Stimulated activated CD8-positive, alpha-beta memory T cell treated with anti-CD3 and anti-CD28 coated beads, Interleukin-12 subunit alpha, Interleukin-12 subunit beta, amount 100 ng/mL, for 1 hour (primary cell): ENCODE results near the gene CHN1.

Source experiments
- DNase-seq: peaks from one replicate; pipeline ENCODE4 v3.0.0-alpha.2; 2020; ENCODE audit warnings: low read depth

Gene CHN1

DNA sequence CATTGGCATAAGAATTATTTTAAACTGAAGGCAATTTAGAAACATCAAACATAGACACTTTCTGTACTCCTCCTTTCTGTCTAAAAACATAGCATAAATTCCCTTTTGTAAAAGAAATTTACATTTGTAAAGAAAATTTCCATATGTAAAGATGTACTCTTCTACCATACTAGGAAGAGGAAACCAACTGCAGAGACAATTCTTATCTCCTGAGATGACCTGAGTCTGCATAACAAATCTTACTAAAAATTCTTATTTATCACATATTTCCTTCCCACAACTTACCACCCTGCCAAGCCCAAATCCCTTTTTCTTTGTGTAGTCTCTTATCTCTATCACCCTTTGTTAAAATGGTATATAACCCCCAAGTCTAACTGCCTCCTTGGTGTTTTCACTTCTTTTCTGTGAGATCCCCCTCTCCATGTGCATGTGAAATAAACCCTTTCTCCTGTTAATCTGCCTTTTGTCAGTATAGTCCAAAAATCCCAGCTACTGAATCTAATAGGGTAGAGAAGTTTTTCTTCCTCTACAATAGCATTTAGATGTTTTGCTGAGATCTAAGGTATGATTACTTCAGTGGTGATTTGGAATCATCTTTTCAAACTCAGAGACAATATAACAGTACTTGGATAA, 81.0 kb downstream of the CHN1 start:
- no peak for DNase-seq

DNA sequence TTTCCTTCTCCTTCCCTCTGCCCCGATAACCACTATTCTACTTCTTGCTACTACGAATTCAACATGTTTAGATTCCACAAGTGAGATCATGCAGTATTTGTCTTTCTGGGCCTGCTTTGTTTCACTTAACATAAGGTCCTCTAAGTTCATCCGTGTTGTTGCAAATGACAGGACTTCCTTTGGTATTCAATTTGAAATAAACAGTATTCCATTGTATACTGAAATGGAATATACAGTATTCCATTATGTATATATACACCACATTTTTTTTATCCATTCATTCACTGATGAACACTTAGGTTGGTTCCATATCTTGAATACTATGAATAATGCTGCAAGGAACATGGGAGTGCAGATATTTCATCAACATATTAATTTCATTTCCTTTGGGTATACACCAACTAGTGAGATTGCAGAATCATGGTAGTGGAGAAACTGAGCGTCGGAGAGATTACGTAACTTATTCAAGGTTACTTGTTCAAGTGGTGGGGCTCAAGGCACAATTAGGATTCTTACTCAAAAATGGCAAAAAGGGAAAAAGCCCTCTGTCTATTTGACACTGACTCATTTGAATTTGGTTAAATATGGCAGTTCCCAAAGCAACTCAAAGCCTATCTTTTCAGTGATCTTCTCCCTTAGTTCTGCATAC, 85.1 kb downstream of the CHN1 start:
- DNase-seq: no peak

DNA sequence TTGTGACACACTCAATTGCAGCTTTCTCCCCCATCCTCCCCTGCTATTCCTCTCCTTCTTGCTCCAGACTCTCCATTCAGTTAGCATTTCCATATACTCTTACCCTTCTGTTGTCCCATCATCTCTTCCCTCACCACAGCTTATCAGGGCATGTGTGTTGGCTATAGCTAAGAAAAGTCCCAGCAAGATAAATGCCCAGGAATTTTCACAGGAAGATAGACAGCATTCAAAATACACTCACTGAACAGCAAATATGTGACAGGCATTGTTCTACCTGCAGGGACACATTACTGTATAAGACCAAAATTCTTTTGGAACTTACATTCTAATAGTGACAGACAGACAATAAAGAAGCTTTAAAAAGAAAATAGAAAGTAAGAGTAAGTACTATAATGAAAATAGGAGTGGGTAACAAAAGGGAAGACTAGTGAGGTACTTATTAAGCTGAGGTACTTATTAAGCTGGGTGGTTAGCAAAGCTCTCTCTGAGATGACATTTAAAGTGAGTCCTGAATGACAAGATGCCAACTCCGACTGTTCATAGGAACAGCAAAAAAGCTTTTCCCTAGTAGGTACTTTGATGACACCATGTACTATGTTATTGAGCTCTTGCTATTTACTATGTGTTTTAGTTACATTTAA, 86.2 kb downstream of the CHN1 start:
- DNase-seq: no peak

DNA sequence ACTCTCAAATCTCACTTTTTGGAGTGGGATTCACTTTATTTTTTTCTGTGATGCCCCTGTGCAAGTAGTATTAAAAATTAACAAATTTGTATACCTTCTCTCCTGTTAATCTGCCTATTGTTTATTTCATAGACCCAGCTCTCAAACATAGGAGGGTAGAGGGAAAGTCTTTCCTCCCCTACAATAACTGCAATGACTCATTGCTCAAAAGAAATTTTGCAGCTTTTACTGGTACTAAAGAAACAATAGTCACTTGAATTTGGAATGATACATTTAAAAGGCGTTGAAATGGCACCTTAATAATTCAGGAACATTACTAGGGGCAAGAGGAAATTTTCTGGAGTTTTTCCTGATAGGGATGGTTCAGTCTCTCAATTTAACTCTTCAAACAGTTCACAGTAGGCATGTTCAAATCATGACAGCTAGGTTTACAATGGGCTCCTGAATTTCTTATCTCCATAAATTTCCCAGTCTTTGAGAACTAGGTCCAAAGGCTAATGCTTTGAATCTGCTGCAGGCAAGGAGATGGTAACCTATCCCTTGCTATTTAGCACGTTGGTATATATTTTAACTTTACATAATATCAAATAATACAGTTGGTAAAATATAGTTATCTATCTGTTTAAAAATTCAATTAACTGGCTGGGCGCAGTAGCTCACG, 88.8 kb downstream of the CHN1 start:
- DNase-seq: no peak

DNA sequence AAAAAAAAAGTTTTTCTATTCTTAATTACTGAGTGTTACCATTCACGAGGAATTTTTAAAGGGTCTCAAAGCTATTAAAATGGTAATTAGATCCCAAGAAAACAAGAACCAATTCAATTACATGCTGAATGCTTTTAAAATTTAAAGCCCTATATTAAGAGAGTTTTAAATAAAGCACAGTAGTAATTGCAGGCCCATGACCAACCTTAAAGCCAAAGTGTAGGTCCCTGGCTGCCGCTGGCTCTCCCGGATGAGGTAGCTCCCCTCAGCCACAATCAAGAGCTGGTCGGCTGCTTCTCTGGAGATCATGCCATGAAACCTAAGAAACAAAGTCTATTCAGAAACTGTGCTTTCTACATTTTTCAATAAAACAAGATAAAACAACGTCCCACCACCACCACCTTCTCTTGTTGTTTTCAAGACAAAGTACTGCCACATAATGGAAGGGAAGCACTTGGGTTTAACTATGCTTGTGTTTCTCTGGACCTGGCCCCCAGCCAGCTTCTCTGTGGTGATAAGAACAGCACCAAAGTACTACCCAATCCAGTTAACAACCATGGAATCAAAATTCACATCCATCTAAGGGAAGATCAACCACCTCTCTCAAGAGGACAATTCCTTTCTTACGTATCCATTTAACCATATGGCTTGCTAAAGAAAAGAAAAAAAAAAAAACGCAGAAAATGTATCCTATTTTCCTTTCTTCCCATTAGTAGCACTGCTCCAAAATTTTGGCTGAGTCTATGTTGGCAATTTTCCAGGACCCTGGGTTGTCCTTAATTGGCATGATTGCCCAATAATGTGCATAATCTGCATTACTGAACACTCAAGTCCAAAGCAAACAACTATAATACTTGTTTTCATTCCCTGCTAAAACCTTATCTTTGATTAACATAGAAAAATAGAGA, 90.1 kb downstream of the CHN1 start:
- DNase-seq: no peak

DNA sequence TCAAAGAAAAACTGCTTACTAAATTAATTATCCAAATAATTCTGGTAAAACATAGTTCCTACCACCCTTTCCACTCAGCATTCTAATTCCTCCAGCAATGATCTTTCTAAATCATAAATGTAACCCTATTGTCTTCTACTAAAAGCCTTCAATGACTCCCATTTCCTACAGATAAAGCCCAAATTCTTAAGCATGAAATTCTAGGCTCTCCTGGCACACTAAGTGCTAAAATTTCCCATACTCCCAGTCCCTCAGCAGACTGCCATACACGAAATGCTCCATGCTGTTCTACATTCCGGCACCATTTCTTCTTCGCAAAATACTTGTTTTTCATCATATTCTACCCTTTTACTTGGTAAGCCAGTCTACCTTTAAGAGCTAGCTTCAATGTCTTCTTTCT, 96.9 kb downstream of the CHN1 start:
- no peak for DNase-seq

DNA sequence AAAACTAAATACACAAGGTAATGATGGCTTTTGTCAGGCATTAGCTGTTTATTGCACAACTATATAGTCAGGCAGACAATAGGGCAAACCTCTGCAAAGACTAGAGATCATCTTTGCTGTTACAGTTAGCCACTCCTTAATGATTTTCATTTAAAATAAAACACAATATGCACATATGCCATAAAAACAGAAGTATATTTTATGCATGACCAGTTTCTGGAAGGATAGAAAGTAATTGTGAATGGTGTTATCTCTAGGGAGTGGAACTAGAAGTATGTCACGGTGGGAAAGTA, 102.0 kb downstream of the CHN1 start:
- no peak for DNase-seq

DNA sequence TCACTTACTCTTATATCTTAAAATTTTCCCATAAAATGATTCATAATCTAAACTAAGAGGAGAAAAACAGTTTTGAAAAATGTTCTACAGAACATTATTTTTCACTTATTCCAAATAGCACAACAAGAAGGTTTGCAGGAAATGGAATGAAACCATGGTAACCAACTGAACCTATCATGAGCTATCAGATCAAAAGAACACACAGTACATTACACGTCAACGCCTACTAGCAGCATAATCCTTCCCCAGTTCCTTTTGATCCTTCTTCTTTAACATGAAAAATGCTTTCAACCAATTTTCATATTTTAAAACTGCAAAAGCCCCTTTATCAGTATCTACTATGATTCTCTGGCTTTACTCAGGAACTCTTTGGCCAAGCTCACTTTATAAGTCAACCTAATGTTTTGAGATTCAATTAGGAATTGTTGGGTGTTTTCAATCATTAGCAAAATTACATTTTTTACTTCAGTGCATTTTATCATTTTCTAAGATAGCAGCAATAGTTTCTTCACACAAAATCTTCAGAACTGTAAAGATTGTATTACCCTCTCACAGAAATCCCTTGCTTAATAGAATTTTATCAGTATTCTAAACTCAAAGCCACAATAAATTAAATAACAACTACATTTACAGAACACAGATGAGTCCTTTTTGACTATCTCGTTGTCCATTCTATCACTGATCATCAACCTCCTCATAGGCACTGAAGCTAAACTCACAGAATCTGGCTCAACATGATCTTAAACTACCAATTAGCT, 102.5 kb downstream of the CHN1 start:
- no peak for DNase-seq

DNA sequence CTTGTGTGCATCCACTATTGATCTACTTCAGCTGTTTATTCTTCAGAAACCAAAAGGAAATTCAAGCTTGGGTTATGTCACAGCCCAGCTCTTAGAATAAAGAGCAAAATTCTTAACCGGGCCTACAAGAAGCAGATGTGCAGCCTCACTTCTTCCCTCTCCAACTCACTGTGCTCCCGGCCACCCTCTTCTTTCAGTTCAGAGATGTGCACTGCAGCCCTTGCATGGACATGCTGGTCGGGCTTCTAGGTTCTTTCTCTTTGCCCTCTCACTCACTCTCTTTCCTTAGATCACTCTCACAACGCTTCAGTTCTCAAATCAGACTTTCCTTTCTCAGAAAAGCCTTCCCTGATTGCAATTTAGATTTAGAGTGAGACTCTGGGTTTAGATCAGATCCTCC, 104.1 kb downstream of the CHN1 start:
- DNase-seq: no peak

DNA sequence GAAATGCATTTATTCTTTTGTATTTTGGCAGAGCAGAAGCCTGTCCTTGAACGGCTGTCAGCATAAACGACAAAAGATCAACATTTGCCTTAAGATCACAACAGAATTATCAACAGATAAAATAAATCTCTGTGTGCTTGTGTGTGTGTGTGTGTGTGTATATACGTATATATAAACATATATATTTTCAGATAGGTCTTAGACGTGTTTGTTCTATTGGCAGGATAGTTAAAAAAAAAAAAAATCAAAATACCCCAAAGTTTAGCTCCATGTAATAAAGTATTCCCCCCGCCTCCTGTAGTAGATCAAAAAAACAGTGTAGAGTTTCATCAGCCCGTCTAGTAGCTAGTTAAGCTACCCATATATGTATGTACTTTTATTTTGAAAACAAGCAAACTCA, 107.9 kb downstream of the CHN1 start:
- DNase-seq: no peak

DNA sequence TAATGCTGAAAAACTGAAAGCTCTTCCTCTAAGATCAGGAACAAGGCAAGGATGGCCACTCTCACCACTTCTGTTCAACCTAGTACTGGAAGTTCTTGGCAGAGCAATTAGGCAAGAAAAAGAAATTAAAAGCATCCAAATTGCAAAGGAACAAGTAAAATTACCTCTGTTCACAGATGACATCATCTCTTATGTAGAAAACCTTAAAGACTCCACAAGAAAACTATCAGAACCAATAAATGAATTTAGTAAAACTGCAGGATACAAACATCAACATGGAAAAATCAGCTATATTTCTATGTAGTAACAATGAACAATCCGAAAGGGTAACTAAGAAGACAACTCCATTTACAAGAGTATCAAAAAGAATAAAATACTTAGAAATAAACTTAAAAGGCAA, 112.2 kb downstream of the CHN1 start:
- DNase-seq: no peak

DNA sequence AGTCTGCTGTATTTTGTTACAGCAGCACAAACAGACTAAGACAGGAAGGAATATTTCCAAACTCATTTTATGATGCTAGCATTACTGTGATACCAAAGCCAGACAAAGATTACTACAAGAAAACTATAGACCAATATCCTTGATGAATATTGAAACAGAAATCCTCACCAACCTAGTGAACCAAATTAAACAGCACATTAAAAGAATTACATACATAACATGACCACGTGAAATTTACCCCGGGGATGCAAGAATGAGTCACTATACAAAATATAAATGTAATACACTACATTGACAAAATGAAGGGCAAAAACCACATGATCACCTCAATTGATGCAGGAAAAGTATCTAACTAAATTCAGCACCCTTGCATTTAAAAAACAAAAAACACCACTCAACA, 112.6 kb downstream of the CHN1 start:
- DNase-seq: no peak

DNA sequence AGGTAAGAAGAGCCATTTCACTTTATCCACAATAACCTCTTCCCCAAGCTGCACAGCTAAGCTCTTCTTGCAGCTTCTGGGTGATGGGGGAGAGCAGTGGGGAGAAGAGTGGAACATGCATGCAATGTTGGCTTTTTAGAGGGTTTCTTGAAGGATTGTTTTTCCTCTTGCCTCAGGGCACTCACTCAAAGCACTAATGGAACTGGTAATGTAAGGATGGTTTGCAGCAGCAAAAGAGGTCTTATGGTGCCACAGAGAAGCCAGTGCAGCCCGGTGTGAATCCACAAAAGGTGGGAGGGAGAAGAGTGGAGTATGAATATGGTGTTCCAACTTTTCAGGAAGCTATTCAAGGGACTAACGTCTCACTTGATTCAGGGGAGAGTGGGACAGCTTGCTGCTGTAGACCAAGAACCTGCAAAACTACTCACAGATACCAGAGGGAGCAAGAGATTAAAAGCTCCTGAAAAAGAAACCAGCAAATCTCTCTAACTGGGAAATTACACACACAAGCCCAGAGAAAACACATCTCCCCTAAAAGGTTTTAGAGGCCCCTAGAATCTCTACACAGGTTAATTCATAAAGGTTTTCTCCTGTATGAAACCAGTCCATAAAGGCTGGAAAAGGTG, 116.4 kb downstream of the CHN1 start:
- DNase-seq: no peak

DNA sequence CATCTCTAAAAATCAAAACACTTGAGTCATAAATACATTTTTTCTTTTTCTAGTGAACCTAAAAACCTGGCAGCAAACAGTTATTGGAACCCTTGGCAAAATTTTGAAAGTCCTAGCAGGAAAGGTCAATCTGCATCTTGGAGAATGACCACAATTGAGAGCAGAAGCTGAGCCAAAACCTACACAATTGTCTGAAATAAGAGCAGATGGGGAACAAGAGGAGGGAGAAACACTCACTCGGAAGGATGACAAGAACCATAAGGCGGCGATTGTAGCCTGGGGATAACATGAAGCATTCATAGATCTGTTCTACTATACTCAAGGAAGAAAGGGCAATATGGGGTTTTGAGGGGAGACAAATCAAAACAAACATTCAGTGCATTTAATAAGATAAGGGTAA, 117.0 kb downstream of the CHN1 start:
- no peak for DNase-seq

DNA sequence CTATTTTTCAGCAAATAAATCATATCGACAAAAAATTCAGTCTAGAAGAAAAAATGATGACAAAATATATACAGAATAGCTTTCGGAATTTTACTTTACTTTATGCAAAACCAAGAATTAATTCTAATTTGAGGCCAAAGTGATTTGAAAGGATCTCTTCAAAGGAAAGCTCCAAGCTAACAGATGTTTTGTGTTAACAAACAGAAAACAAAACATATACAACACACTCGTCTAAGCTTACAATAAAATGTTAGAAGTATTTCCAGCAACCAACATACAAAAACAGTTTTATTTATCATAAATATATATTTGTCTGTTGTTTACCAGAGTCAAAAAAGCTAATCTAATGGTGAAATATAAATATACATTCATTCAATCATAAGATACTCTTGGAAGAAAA, 122.8 kb downstream of the CHN1 start:
- DNase-seq: no peak

DNA sequence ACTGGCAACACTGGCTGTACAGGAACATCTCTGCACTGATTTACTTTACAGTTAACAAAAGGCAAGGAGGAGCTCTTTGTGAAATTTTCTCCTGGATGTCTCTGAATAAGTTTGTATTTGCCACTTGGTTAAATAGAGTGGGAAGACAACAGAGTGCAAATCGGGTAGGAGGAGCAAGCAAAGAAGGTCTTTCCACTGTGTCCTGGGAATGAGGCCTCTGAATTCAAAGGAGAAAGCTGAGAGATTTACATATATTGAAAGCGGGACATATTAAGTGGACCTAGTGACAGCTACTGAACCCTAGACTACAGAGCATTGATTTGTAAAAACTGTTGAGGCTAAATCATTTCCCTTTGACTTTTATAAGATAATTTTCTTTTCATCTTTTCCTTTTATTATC, 123.5 kb downstream of the CHN1 start:
- DNase-seq: no peak

DNA sequence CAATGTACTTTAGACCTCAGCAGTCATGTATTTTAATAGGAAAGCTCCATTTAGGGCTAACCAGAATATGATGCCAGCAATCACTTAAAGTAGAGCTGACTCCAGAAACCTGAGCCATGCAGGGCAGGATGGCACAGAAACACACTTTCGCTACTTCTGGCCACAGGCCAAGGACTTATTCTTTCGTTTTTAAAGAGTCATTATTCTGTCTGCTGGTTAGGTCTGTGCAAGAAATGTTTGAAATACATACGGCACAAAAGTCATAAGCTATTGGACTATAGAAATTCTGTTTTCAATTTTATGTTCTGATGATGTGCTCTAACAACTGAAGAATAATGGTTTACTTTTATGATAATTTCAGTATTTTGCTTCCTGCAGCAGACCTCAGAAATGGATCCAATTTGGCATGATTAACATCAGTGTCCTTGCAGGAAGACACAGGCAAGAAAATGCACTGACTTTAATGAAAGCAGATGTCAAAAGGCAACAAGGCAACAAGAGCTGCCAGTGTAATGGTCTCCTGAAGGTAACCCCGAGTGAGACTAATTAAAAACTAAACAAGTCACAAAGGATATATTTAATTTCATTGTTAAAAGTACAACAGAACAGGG, 126.5 kb downstream of the CHN1 start:
- no peak for DNase-seq

DNA sequence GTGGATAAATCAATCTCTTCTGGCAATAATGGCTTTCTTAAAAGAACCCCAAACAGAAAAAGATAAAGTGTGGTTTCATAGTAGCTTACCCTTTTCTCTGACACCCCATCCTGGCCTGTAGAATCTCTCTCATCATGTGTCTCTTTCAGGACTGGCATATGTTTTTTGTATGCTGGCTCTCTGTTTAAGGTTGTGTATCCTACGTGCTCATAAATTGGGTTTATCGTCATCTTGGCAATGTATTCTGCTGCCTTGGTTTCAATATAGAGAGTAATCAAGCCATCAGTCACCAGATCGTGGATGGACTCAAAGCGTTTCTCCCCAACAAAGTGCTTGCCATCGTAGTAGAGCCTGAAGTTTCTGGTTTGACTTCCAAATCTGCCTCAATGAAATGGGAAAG, 127.4 kb downstream of the CHN1 start:
- DNase-seq: no peak

DNA sequence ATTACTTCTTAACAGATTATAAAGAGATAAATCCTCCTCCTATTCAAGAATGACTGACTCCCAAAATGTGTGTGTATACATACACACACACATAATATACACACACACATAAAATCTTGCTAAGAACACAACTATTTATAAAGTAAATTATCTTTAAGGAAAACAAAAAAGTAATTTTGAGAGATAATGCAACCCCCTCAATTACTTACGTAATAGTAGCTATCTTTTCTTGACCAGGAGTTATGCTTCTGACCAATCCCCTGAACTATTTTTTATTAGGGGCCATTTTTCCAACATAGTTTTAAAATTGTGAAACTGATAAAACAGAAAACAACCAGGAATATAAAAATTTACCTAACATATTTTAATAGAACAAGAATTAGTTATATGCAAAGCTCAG, 127.9 kb downstream of the CHN1 start:
- no peak for DNase-seq

DNA sequence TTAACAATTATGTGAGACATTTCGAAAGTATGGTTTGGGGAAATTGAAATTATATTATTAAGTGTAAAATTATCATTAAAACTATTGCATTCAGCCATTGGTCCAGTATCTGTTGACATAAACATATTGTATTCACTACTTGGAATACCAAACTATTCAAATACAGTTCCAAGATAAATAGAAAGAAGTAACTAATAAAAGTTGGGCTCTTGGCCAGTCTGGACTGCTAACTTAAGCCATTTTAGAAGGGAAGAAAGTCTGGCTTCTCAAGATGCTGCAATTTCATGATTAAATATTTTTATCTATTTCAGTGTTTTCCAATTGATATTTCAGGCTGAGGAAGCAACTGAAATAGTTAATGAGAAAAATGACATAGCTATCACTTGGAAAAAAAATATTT, 131.1 kb downstream of the CHN1 start:
- no peak for DNase-seq

DNA sequence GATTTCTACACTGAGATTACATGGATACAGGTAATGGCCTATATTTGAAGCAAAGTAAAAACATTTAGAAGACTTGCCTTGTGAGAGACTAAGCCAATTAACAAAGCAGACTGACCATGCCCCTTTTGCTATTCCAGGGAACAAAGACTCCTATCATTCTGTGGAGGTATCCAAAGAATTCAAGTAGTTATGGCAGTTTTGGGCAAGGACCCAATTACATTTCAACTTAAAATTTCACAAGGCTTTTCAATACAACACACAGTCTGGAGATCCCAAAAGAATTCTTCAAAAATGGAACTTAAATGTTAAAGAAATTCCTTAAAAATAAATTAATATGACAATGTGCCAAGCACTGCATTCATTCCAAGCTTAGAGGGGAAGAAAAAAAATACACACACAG, 131.7 kb downstream of the CHN1 start:
- DNase-seq: no peak
